Measurements from ENCODE around the gene NDFIP2. TPM values are rescaled to one million over a fixed set of nuclear protein-coding genes. Genes with fewer than 3 reads are reported as not detected.

The NDFIP2 gene
- total RNA-seq, 1 experiment from 2014 or later: 49.6 TPM

- no peak for ATAC-seq
- Histone ChIP-seq H3K27ac (ENCODE audit: low read depth, low read length) (no peak overlapping the region), H4K20me1 (ENCODE audit: insufficient read depth) (no peaks in the 10 kb centered on the region), H3K4me1 (ENCODE audit: control insufficient read depth in 1 of 2, insufficient read depth in 2 of 2, low read length in 2 of 2) (no peaks in the 10 kb centered on the region), H3K27me3 (ENCODE audit: insufficient read depth, low read length) (no peaks in the 10 kb centered on the region), H3K9ac (ENCODE audit: low read length) (no peak overlapping the region), H3K9me2 (ENCODE audit: insufficient read depth) (no peaks in the 10 kb centered on the region), H3K79me2 (ENCODE audit: insufficient read depth, low read length) (peaks cover 13% of the 10 kb centered on the region), H3K4me3 (replicated peaks in 1 of 2; ENCODE audit: low read depth in 1 of 2, low read length in 2 of 2) (no peak overlapping the region), H3K4me2 (ENCODE audit: low read length) (no peak overlapping the region), H3K36me3 (ENCODE audit: control insufficient read depth in 1 of 2, insufficient read depth in 2 of 2, low read length in 2 of 2) (peaks cover 3 to 4% of the 10 kb centered on the region in 2 experiments; a peak in 2 of 4 replicates), H2AFZ (ENCODE audit: low read depth, low read length, poor library complexity, severe bottlenecking) (no peak overlapping the region), H3K9me3 (ENCODE audit: control insufficient read depth in 1 of 2, insufficient read depth in 1 of 2, low read depth in 1 of 2, low read length in 2 of 2) (no peaks in the 10 kb centered on the region)
- no peak for DNase-seq (ENCODE audit: low read depth, low spot score)
- ChIA-PET RAD21 (ENCODE audit: low non-redundant PET in 1 of 2, low total read pairs in 2 of 2, uncharacterized antibody in 2 of 2, unreplicated experiment in 2 of 2) (no interaction called here), CTCF (interaction anchor here (1.5 to 3.4 kb wide), 3 partner anchors 12 to 103 kb away, joined by 3 to 12 read pairs (median 6); no protein-coding TSS in a partner anchor), POLR2A (no interaction called here)
- no TSS peak for BruUV-seq (replicated peaks)
- no peak for TF ChIP-seq TCF7L2 (IDR thresholded peaks at IDR 0.05; ENCODE audit: borderline replicate concordance, extremely low read depth, insufficient read depth, insufficient read length)
- no peak for TF ChIP-seq YY1 (IDR thresholded peaks at IDR 0.05; ENCODE audit: extremely low read depth, insufficient replicate concordance, low read depth, low read length)
- TF ChIP-seq CEBPB (IDR thresholded peaks at IDR 0.05; ENCODE audit: low read depth): no peak
- TF ChIP-seq CBX3 (IDR thresholded peaks at IDR 0.05; ENCODE audit: low read depth): no peak
- TF ChIP-seq POLR2A (IDR thresholded peaks at IDR 0.05; ENCODE audit: borderline replicate concordance, extremely low read depth, insufficient read depth, insufficient read length): no peak
- no peak for TF ChIP-seq SIN3A (IDR thresholded peaks at IDR 0.05; ENCODE audit: low read depth)
- no peak for TF ChIP-seq EGR1 (IDR thresholded peaks at IDR 0.05; ENCODE audit: low read depth)
- no peak for TF ChIP-seq ZBTB33 (IDR thresholded peaks at IDR 0.05; ENCODE audit: extremely low read depth, insufficient replicate concordance, low read length)
- intact Hi-C loops (cut with micrococcal nuclease): no loop called here
These were observed 46.7 kb downstream of the NDFIP2 start for GRCh38 chr13:79527698-79528097.

DNA sequence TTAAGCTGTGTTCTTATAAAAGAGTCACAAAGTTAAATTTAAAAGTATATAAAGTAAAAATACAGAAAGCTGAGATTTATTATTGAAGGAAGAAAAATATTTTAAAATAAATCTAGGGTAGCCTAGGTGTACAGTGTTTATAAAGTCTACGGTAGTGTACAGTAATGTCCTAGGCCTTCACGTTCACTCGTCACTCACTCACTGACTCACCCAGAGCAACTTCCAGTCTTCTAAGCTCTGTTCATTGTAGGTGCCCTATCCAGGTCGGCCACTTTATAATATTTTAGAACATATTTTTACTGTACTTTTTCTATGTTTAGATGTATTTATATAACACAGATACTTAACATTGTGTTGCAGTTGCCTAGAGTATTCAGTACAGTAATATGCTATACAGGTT is 47.4 kb downstream of the NDFIP2 start:
- Histone ChIP-seq H3K9ac (ENCODE audit: low read length) (no peak overlapping the region), H3K4me1 (ENCODE audit: control insufficient read depth in 1 of 2, insufficient read depth in 2 of 2, low read length in 2 of 2) (no peaks in the 10 kb centered on the region), H3K9me2 (ENCODE audit: insufficient read depth) (no peaks in the 10 kb centered on the region), H3K9me3 (ENCODE audit: control insufficient read depth in 1 of 2, insufficient read depth in 1 of 2, low read depth in 1 of 2, low read length in 2 of 2) (no peaks in the 10 kb centered on the region), H3K27me3 (ENCODE audit: insufficient read depth, low read length) (no peaks in the 10 kb centered on the region), H4K20me1 (ENCODE audit: insufficient read depth) (no peaks in the 10 kb centered on the region), H2AFZ (ENCODE audit: low read depth, low read length, poor library complexity, severe bottlenecking) (no peak overlapping the region), H3K27ac (ENCODE audit: low read depth, low read length) (no peak overlapping the region), H3K4me2 (ENCODE audit: low read length) (no peak overlapping the region), H3K79me2 (ENCODE audit: insufficient read depth, low read length) (peaks cover 15% of the 10 kb centered on the region), H3K4me3 (replicated peaks in 1 of 2; ENCODE audit: low read depth in 1 of 2, low read length in 2 of 2) (no peak overlapping the region), H3K36me3 (ENCODE audit: control insufficient read depth in 1 of 2, insufficient read depth in 2 of 2, low read length in 2 of 2) (peaks cover 3 to 4% of the 10 kb centered on the region in 2 experiments; a peak in 2 of 4 replicates)
- TF ChIP-seq EZH2 (IDR thresholded peaks at IDR 0.05): no peak
- TF ChIP-seq CTCF (IDR thresholded peaks at IDR 0.05 in 2 of 3, conservative IDR thresholded peaks at IDR 0.05 in 1 of 3; ENCODE audit: borderline replicate concordance in 1 of 3, insufficient read depth in 1 of 3, low read depth in 2 of 3, low read length in 2 of 3): no peak
- TF ChIP-seq SRF (IDR thresholded peaks at IDR 0.05; ENCODE audit: low read depth): no peak
- no peak for TF ChIP-seq JUND (IDR thresholded peaks at IDR 0.05)
- TF ChIP-seq TCF7L2 (IDR thresholded peaks at IDR 0.05; ENCODE audit: borderline replicate concordance, extremely low read depth, insufficient read depth, insufficient read length): no peak
- no peak for TF ChIP-seq ELF1 (IDR thresholded peaks at IDR 0.05; ENCODE audit: borderline replicate concordance, low read depth)
- ChIA-PET RAD21 (ENCODE audit: low non-redundant PET in 1 of 2, low total read pairs in 2 of 2, uncharacterized antibody in 2 of 2, unreplicated experiment in 2 of 2) (no interaction called here), CTCF (interaction anchor here (1.5 to 3.4 kb wide), 3 partner anchors 13 to 104 kb away, joined by 3 to 12 read pairs (median 6); no protein-coding TSS in a partner anchor), POLR2A (no interaction called here)
- DNase-seq (ENCODE audit: low read depth, low spot score) (no peak), ATAC-seq (no peak)
- intact Hi-C loops (cut with micrococcal nuclease): no loop called here
- BruUV-seq (replicated peaks): no TSS peak

Measured in HCT116 (cell line).